Measurements from ENCODE around the gene ZNF804B.

- no peak for TF ChIP-seq ZFP3 (CRISPR knock-in tag; IDR thresholded peaks at IDR 0.05)
- TF ChIP-seq ZNF565 (CRISPR knock-in tag; conservative IDR thresholded peaks at IDR 0.05; ENCODE audit: low read depth), result no peak
- no peak for TF ChIP-seq CREB5 (CRISPR knock-in tag; IDR thresholded peaks at IDR 0.05; ENCODE audit: low read depth)
- no peak for TF ChIP-seq RARB (CRISPR knock-in tag; IDR thresholded peaks at IDR 0.05)
- TF ChIP-seq TOX (CRISPR knock-in tag; IDR thresholded peaks at IDR 0.05; ENCODE audit: borderline replicate concordance), result no peak
Measured at GRCh38 chr7:89023877-89024276, 264.4 kb downstream of the ZNF804B start.

Measured in SK-N-SH treated with all-trans-retinoic acid at 6 μM for 48 hours (cell line).